ENCODE data around the gene WNK2.

WNK2 gene

DNA sequence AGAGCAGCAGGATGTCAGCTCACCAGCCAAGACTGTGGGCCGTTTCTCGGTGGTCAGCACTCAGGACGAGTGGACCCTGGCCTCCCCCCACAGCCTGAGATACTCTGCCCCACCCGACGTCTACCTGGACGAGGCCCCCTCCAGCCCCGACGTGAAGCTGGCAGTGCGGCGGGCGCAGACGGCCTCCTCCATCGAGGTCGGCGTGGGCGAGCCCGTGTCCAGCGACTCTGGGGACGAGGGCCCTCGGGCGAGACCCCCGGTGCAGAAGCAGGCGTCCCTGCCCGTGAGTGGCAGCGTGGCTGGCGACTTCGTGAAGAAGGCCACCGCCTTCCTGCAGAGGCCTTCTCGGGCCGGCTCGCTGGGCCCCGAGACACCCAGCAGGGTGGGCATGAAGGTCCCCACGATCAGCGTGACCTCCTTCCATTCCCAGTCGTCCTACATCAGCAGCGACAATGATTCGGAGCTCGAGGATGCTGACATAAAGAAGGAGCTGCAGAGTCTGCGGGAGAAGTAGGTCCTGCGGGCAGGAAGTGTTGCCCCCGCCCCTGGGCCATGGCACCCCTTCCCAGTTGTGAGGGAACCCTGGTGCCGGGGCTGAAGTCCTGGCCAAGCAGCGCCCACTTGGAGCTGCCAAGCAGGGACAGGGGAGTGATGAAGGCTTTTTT, 108.9 kb downstream of the WNK2 start:
- intact Hi-C loops (cut with DNase I), result loop anchor here (10.0 kb wide), 1 partner anchor 108 kb away; the partner anchor contains the start of gene WNK2
- no peak for DNase-seq

DNA sequence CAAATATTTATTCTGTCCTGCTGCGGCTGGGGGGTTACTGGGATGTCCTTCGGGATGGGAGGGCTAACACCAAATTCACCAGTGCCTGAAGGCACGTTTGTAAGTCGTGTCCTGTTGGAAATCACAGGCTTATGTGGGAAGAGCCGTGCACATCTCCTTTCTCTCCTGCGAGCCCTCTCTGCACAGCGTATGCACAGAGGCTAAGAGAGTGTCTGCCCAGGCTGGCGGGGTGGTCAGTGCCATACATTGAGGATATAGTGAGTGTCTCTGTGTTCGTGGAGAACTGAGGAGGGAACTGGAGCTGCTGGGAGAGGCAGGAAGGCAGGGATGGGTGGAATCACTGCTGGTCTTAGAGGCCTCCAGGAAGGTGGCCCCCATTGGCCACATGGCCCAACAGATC, 110.1 kb downstream of the WNK2 start:
- intact Hi-C loops (cut with DNase I), result loop anchor here (10.0 kb wide), 1 partner anchor 109 kb away; the partner anchor contains the start of gene WNK2
- no peak for DNase-seq

DNA sequence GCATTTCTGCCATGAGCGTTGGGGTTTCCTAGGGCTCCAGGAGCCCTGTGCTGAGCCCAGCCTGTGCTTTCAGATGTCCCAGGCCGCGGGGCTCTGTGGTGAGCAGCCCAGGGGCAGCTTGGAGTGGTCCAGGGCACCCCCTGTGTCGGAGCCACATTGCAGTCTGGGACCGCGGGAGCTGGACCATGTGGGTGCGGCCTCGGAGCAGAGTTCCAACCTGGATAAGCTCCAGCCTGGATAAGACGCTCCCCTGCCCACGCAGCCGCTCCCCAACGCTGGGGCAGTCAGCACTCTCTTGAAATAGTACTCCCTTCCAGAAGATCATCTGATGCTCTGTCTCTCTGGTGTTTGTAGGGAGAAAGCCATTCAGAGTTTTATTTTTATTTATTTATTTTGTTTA, 111.1 kb downstream of the WNK2 start:
- intact Hi-C loops (cut with DNase I), result loop anchor here (10.0 kb wide), 1 partner anchor 110 kb away; the partner anchor contains the start of gene WNK2
- peak in 6 of 42 donors; percentile 13 to 41 (median 34) for DNase-seq

DNA sequence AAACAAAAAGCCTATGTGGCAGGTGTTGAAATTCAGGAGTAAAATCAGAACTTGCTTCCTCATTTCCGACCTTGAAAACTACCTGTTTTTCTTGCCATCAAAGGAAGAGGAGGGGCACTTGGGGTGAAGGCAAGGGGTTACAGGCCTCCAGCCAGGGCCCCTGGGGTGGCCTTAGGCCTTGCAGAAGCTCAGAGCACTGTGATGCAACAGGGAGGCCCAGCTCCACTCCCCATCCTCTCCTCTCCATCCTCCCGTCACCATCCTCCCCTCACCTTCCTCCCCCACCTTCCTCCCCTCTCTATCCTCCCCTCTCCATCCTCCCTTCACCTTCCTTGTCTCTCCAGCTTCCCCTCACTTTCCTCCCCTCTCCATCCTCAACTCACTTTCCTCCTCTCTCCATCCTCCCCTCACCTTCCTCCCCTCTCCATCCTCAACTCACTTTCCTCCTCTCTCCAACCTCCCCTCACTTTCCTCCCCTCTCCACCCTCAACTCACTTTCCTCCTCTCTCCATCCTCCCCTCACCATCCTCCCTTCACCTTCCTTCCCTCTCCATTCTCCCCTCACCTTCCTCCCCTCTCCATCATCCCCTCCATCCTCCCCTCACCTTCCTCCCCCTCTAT, 111.6 kb downstream of the WNK2 start:
- DNase-seq, result no peak
- intact Hi-C loops (cut with DNase I), result loop anchor here (10.0 kb wide), 1 partner anchor 111 kb away; the partner anchor contains the start of gene WNK2

DNA sequence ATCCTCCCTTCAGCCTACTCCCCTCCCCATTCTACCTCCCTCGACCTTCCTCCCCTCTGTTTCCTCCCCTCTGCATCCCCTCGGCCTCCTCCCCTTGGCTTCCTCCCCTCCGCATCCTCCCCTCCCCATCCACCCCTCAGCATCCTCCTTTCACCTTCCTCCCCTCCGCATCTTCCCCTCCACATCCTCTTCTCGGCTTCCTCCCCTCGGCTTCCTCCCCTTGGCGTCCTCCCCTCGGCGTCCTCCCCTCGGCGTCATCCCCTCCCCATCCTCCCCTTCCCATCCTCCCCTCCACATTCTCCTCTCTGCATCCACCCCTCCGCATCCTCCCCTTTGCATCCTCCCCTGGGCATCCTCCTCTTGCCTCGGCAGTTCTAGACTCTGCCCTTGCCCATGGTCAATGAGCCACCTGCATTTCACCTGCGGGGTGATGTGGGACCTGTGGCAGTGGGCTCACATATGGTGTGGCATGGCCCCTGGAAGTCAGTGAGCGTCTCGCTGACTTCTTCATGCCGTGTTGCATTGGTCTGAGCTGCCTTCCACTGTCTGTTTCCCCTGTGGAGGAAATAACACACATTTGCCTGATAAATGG, 113.0 kb downstream of the WNK2 start:
- peak in 2 of 42 donors; percentile 9 to 28 for DNase-seq
- intact Hi-C loops (cut with DNase I), result loop anchor here (10.0 kb wide), 1 partner anchor 112 kb away; the partner anchor contains the start of gene WNK2

DNA sequence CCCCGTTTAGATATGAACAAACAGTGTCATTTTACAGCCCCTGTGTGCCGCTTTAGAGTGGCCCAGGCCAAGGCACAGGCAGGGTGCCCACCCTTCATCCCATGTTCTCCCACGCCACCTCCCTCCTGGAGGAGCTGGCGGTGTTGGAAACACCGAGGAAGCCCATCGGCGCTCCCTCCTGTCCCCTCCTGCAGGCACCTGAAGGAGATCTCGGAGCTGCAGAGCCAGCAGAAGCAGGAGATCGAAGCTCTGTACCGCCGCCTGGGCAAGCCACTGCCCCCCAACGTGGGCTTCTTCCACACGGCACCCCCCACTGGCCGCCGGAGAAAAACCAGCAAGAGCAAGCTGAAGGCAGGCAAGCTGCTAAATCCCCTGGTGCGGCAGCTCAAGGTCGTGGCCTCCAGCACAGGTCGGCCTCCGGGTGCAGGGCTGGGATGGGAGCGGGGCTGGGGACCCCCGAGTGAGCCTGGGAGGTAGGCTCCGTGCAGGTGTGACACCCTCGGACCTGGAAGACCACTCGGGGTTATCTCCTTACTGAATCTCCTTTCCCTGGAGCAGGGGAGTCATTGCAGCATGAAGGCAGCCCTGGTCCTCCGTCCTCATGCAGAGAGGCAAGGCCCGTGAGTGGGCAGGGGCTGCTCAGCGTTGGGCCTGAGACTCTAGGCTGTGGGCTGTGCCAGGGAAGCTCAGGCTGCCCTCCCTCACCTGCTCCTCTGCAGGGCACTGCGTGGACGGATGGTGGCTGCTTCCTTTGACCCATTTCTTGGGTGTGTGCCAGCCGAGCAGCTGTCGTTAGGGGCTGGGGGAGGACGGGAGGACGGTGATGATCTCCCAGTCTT, 113.9 kb downstream of the WNK2 start:
- intact Hi-C loops (cut with DNase I), result loop anchor here (10.0 kb wide), 1 partner anchor 113 kb away; the partner anchor contains the start of gene WNK2
- DNase-seq, result peak in 7 of 42 donors; percentile 10 to 41 (median 26)

DNA sequence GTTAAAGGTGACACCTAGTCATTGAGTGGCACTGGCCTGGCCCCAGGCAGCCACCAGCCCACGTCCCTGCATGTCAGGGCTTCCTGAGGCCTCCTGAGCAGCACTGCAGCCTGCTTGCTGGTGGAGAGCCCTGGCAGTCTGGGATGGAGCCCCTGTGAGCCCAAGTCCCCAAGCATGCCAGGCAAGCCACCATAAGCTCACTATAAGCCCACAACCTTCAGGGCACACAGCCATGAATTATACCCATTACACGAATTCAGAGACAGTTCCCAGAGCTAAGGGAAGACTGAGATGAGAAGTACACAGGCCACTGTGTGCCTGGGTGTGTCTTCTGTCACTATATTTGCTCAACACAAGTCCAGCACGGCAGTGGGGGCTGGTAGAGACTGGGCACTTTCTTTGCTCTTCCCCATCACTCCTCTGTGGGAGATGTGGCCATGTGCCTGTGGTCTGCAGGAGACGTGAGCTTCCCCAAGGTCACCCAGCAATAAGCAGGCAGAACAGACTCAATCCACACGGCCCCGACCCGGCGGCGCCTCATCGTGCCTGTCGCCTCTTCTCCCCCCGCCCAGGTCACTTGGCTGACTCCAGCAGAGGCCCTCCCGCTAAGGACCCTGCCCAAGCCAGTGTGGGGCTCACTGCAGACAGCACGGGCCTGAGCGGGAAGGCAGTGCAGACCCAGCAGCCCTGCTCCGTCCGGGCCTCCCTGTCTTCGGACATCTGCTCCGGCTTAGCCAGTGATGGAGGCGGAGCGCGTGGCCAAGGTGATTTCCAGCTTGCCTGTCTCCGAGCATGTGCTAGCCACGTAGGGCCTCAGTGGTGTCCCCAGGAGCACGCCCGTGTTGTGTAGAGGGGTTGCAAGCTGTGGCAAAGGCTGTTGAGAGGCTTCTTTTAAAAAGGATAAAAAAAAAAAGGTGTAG, 114.8 kb downstream of the WNK2 start:
- DNase-seq, result peak in 7 of 42 donors; percentile 9 to 37 (median 28)
- intact Hi-C loops (cut with DNase I), result loop anchor here (10.0 kb wide), 1 partner anchor 114 kb away; the partner anchor contains the start of gene WNK2

DNA sequence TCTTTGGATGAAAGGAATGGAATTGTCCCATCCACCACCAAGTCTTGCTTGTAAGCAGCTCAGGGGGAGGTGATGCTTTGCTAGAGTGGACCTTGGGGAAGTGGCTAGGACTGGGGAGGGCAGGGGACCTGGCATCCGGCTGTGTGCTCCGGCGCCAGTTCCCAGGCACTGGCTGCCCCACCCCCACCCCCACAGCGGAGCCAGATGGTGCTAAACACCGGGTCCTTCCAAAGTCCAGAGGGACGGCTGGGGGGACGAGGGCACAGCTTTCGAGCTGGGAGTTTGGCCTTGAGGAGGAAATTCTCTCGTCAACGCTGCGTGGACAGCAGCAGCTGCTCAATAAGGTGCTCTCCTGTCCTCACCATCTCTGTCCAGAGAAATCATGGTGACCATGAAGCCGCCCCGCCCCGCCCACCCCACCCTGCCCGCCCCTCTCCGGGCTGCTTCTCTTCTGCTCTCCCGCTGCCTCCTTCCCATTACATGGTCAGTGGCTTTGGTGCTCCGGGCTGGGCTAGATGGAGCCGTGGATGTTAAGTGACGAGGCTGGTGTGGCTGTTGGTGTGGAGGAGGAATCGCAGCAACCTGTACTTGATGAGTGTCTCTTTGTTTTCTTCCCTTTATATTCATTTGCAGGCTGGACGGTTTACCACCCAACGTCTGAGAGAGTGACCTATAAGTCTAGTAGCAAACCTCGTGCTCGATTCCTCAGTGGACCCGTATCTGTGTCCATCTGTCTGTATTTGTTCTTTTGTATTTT, 115.7 kb downstream of the WNK2 start:
- intact Hi-C loops (cut with DNase I), result loop anchor here (10.0 kb wide), 2 partner anchors 115 to 145 kb away; partner anchors contain the start of gene WNK2
- DNase-seq, result peak in 11 of 42 donors; percentile 8 to 43 (median 26)

DNA sequence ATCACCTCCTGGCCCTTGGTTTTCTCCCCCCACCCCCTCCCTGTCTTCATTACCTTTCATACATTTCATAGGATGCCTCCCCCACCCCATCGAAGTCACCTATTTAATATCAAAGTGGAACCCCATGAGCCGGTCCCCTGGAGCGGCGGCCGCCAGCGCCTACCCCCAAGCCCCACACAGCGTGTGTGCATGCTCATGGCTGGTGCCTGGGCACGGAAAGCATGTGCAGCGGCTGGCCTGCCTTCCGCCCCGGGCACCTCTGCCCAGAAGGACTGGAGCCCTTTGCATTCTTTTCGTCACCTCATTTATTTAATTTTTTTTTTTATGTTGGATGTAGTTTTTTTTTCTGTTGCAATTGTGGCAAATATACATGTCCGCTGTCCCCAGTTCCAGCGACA, 116.2 kb downstream of the WNK2 start:
- DNase-seq, result peak in 9 of 42 donors; percentile 9 to 34 (median 15)
- intact Hi-C loops (cut with DNase I), result loop anchor here (10.0 kb wide), 1 partner anchor 145 kb away; no protein-coding TSS in a partner anchor

DNA sequence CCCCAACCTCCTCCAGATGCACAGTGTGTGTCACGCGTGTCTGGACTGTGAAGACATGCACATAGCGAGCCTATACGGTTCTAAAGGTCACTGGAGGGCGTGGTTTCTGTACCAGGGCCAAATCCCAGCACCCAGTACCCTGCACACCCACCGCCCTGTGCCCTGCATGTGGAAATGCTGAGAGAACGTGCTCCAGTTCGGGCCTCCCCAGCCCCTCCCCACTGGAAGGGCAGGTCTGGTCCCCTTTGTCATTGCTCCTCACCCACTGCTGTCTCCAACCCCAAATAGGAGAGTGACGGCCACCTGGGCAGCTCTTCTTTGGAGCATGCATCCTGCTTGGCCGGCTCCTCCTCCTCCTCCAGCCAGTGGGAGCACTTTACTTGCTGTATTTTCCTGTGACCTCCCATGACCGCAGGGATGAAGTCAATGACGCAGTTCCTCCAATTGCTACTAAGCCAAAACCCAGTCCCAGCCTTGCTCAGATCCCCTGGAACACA, 116.7 kb downstream of the WNK2 start:
- intact Hi-C loops (cut with DNase I), result loop anchor here (10.0 kb wide), 1 partner anchor 146 kb away; no protein-coding TSS in a partner anchor
- DNase-seq, result peak in 11 of 42 donors; percentile 3 to 31 (median 9)

DNA sequence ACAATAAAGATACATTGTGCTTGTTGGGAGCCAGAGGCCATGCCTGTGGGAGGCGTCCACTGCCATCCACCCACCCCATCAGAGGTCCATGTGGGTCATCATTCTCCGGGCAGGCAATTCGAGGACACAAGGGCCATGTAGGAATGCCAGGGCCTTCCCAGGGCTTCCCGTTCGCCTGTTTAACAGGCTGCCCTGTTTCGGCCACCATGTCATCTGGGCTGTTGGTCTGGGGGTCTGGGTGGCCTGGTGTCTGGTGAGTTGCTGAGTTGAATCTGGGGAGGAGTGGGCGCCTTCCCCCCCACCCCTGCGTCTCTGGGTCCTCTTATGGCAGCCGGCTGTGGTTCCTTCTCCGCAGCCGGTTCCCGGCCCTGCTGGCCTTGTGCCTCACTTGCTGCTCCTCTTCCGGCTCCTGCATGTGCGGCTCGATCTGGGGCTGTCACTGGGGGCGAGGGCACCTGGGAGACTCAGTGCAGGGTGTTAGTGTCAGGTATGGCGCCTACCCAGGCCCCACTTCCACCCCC, 117.4 kb downstream of the WNK2 start:
- DNase-seq, result peak in 10 of 42 donors; percentile 5 to 39 (median 16)
- intact Hi-C loops (cut with DNase I), result loop anchor here (10.0 kb wide), 1 partner anchor 147 kb away; no protein-coding TSS in a partner anchor

DNA sequence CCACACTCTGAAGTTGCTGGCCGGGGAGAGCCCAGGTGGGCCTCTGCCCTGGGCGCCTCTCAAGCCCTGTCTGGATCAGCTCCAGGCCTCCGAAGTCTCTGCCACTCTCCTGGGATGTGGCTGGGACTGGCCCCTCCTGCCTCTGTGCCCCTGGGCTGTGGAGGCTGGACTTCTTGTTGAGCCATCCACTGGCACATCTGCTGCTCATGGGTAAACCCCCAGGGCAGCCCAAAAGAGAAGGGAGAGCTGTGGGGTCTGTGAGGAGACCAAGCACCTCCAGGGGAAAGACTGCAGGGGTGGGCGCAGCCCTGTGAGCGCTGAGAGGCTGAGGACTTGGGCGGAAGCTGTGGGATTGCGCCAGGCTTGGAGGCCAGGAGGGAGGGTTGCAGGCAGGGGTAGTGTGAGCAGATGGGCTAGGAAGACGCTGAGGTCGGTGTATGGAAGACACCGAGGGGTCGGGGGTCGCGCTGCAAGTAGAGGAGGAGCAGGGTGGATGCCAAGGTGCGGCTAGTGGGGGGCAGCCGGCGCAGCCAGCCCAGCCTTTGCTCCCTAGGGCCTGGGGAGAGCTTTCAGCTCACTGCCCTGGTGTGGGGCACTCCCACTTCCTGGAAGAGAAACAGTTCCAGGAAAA, 118.1 kb downstream of the WNK2 start:
- peak in 12 of 42 donors; percentile 6 to 38 (median 11) for DNase-seq
- intact Hi-C loops (cut with DNase I), result loop anchor here (10.0 kb wide), 1 partner anchor 147 kb away; no protein-coding TSS in a partner anchor

DNA sequence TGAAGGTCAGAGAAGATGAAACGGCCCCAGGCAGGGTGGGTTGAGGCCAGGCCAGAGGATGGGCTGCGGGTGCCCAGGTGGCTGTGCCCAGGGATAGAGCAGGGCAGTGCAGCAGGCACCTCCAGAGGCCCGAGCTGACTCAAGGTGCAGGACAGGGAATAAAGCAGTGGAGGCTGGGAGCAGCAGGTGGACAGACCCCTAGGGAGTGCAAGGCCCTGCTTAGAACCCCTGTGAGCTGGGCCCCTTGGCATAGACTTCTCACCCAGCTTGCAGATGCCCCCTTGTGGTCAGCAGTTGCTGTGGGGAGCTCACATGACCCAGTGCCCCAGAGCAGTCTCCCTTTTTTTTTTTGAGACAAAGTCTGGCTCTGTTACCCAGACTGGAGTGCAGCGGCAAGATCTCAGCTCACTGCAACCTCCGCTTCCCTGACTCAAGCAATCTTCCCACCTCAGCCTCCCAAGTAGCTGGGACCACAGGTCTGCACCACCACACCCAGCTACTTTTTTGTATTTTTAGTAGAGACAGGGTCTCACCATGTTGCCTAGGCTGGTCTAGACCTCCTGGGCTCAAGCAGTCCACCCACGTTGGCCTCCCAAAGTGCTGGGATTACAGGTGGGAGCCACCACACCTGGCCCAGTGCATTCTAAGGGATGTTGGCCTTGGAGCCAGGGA, 118.8 kb downstream of the WNK2 start:
- intact Hi-C loops (cut with DNase I), result loop anchor here (10.0 kb wide), 1 partner anchor 148 kb away; no protein-coding TSS in a partner anchor
- DNase-seq, result peak in 33 of 42 donors; percentile 24 to 76 (median 47)

DNA sequence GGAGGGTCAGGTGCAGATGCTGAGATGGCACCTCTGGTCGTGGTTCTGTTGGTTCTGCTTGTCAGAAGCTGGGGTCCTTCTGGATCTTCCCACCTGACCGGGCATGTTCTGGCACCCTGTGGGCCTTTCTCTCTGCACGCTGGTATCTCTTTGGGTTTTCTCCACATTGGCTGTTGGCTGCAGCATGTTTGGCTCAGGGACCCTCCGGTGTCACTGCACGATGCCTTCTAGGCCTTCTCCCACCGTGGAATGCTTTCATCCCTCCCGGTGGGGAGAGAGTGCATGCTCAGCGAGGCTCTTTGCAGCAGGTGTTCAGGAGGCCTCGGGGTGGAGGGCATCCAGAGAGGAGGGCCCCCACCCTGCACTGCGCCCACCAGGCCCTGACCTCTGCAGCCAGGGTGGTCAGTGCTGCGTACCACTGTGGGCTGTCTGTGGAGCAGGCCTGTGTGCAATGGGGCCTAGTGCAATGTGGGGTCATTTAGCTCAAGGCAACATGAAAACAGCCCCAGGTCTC, 119.4 kb downstream of the WNK2 start:
- intact Hi-C loops (cut with DNase I), result loop anchor here (10.0 kb wide), 1 partner anchor 149 kb away; no protein-coding TSS in a partner anchor
- peak in 8 of 42 donors; percentile 3 to 25 (median 10) for DNase-seq
